CD4-positive, alpha-beta T cell treated with Interleukin-17A for 4 hours (primary cell): Measurements from ENCODE around the gene KIR3DL2.
"Not testable (repeated sequence)": the region's sequence is repeated elsewhere in the genome, so short reads cannot be mapped to it uniquely, and the experiment has no call there.

Experiments
- DNase-seq: peaks from one replicate; pipeline ENCODE4 v3.0.0-alpha.2; 2020; ENCODE audit warnings: mixed read lengths

Gene KIR3DL2

GRCh38 chr19:54873990-54874389 is 23.7 kb downstream of the KIR3DL2 start, which contains the start of gene FCAR:
FCAR (plus strand) TSS chr19:54874235; CDS start chr19:54874290, 55 bp downstream.
- no peak for DNase-seq

- no peak for DNase-seq
Measured at GRCh38 chr19:54875506-54875905, 25.3 kb downstream of the KIR3DL2 start.

- DNase-seq, result no peak
Measured at GRCh38 chr19:54877471-54877870, 27.2 kb downstream of the KIR3DL2 start.

GRCh38 chr19:54881884-54882283 is 31.6 kb downstream of the KIR3DL2 start:
- no peak for DNase-seq

- no peak for DNase-seq
Measured at GRCh38 chr19:54882758-54883157, 32.5 kb downstream of the KIR3DL2 start.

- DNase-seq, result no peak
Measured at GRCh38 chr19:54883228-54883627, 33.0 kb downstream of the KIR3DL2 start.

- DNase-seq, result no peak
Measured at GRCh38 chr19:54888239-54888638, 38.0 kb downstream of the KIR3DL2 start.

GRCh38 chr19:54889566-54889965 is 39.3 kb downstream of the KIR3DL2 start:
- no peak for DNase-seq

- DNase-seq, result no peak
Measured at GRCh38 chr19:54893406-54893805, 43.2 kb downstream of the KIR3DL2 start.

- not testable (repeated sequence) for DNase-seq
Measured at GRCh38 chr19:54894106-54894505, 43.9 kb downstream of the KIR3DL2 start.

GRCh38 chr19:54896036-54896435 is 45.8 kb downstream of the KIR3DL2 start:
- no peak for DNase-seq

GRCh38 chr19:54898685-54899084 is 48.4 kb downstream of the KIR3DL2 start:
- not testable (repeated sequence) for DNase-seq

- DNase-seq, result not testable (repeated sequence)
Measured at GRCh38 chr19:54899646-54900045, 49.4 kb downstream of the KIR3DL2 start.

GRCh38 chr19:54901153-54901552 is 50.9 kb downstream of the KIR3DL2 start:
- DNase-seq, result not testable (repeated sequence)

- DNase-seq, result no peak
Measured at GRCh38 chr19:54902061-54902460, 51.8 kb downstream of the KIR3DL2 start.

- no peak for DNase-seq
Measured at GRCh38 chr19:54903303-54903702, 53.1 kb downstream of the KIR3DL2 start.

- DNase-seq, result not testable (repeated sequence)
Measured at GRCh38 chr19:54904261-54904660, 54.0 kb downstream of the KIR3DL2 start.

GRCh38 chr19:54905421-54905802 is 55.2 kb downstream of the KIR3DL2 start:
- no peak for DNase-seq

- no peak for DNase-seq
Measured at GRCh38 chr19:54905803-54906511, 55.7 kb downstream of the KIR3DL2 start, which contains the start of gene NCR1. NCR1 (plus strand) TSS chr19:54906148; CDS start chr19:54906188, 40 bp downstream.

GRCh38 chr19:54906819-54907218 is 56.6 kb downstream of the KIR3DL2 start:
- DNase-seq, result no peak

- not testable (repeated sequence) for DNase-seq
Measured at GRCh38 chr19:54907899-54908298, 57.7 kb downstream of the KIR3DL2 start.
